ENCODE results near the gene GPR89B.
"Not testable (repeated sequence)": the region's sequence is repeated elsewhere in the genome, so short reads cannot be mapped to it uniquely, and the experiment has no call there.

GRCh38 chr1:147993825-147994615, 65.8 kb downstream of the GPR89B start:
- TF ChIP-seq, protein P1, sequence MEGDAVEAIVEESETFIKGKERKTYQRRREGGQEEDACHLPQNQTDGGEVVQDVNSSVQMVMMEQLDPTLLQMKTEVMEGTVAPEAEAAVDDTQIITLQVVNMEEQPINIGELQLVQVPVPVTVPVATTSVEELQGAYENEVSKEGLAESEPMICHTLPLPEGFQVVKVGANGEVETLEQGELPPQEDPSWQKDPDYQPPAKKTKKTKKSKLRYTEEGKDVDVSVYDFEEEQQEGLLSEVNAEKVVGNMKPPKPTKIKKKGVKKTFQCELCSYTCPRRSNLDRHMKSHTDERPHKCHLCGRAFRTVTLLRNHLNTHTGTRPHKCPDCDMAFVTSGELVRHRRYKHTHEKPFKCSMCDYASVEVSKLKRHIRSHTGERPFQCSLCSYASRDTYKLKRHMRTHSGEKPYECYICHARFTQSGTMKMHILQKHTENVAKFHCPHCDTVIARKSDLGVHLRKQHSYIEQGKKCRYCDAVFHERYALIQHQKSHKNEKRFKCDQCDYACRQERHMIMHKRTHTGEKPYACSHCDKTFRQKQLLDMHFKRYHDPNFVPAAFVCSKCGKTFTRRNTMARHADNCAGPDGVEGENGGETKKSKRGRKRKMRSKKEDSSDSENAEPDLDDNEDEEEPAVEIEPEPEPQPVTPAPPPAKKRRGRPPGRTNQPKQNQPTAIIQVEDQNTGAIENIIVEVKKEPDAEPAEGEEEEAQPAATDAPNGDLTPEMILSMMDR (conservative IDR thresholded peaks at IDR 0.05 in 1 of 2, IDR thresholded peaks at IDR 0.05 in 1 of 2; ENCODE audit: low read depth in 1 of 2, low read length in 2 of 2), result not testable (repeated sequence)
- not testable (repeated sequence) for TF ChIP-seq EZH2 (IDR thresholded peaks at IDR 0.05; ENCODE audit: low read length, missing control alignments)
